ENCODE measurements around the gene ZNF30. TPM values are rescaled to one million over a fixed set of nuclear protein-coding genes. Genes with fewer than 3 reads are reported as not detected.
"Not testable (repeated sequence)": the region's sequence is repeated elsewhere in the genome, so short reads cannot be mapped to it uniquely, and the experiment has no call there.

Gene ZNF30
- polyA plus RNA-seq (ENCODE audit: insufficient read length in 4 of 4) = 1 to 10 TPM; 5.6 to 7.3 (median 7.1) TPM

GRCh38 chr19:34926685-34927375 is at the start of gene ZNF30:
TSS of gene ZNF30 (plus strand) at chr19:34926903. CDS start at chr19:34929948, 3,045 bp downstream.
- DNase-seq (ENCODE audit: low read depth in 4 of 4, low spot score in 3 of 4) = peak; percentile 67 to 85 (median 78)

GRCh38 chr19:34879563-34879962 is 47.1 kb upstream of the ZNF30 start:
- no peak for DNase-seq (ENCODE audit: low read depth in 4 of 4, low spot score in 3 of 4)

- no peak for DNase-seq (ENCODE audit: low read depth in 4 of 4, low spot score in 3 of 4)
These were observed 46.7 kb upstream of the ZNF30 start for GRCh38 chr19:34880034-34880433.

GRCh38 chr19:34881982-34882381 is 44.7 kb upstream of the ZNF30 start:
- no peak for DNase-seq (ENCODE audit: low read depth in 4 of 4, low spot score in 3 of 4)

- no peak for DNase-seq (ENCODE audit: low read depth in 4 of 4, low spot score in 3 of 4)
These were observed 38.6 kb upstream of the ZNF30 start for GRCh38 chr19:34888091-34888490.

- DNase-seq (ENCODE audit: low read depth in 4 of 4, low spot score in 3 of 4) = no peak
These were observed 26.5 kb upstream of the ZNF30 start for GRCh38 chr19:34900245-34900644.

- DNase-seq (ENCODE audit: low read depth in 4 of 4, low spot score in 3 of 4) = no peak
These were observed 21.8 kb upstream of the ZNF30 start for GRCh38 chr19:34904664-34905527.

GRCh38 chr19:34910770-34911169 is 15.9 kb upstream of the ZNF30 start:
- DNase-seq (ENCODE audit: low read depth in 4 of 4, low spot score in 3 of 4) = no peak

GRCh38 chr19:34917144-34917543 is 9.6 kb upstream of the ZNF30 start:
- DNase-seq (ENCODE audit: low read depth in 4 of 4, low spot score in 3 of 4) = not testable (repeated sequence)

GRCh38 chr19:34918190-34918589 is 8.5 kb upstream of the ZNF30 start:
- DNase-seq (ENCODE audit: low read depth in 4 of 4, low spot score in 3 of 4) = no peak

GRCh38 chr19:34920090-34920786 is 6.5 kb upstream of the ZNF30 start:
- DNase-seq (ENCODE audit: low read depth in 4 of 4, low spot score in 3 of 4) = not testable (repeated sequence)

GRCh38 chr19:34925278-34925855 is 1.3 kb upstream of the ZNF30 start:
- no peak for DNase-seq (ENCODE audit: low read depth in 4 of 4, low spot score in 3 of 4)

GRCh38 chr19:34926361-34926684 is 380 bp upstream of the ZNF30 start:
- DNase-seq (ENCODE audit: low read depth in 4 of 4, low spot score in 3 of 4) = no peak

GRCh38 chr19:34932494-34932893 is 5.8 kb downstream of the ZNF30 start:
- no peak for DNase-seq (ENCODE audit: low read depth in 4 of 4, low spot score in 3 of 4)

- no peak for DNase-seq (ENCODE audit: low read depth in 4 of 4, low spot score in 3 of 4)
These were observed 9.5 kb downstream of the ZNF30 start for GRCh38 chr19:34936184-34936583.

GRCh38 chr19:34938886-34939285 is 12.2 kb downstream of the ZNF30 start:
- DNase-seq (ENCODE audit: low read depth in 4 of 4, low spot score in 3 of 4) = no peak

- DNase-seq (ENCODE audit: low read depth in 4 of 4, low spot score in 3 of 4) = no peak
These were observed 17.3 kb downstream of the ZNF30 start for GRCh38 chr19:34943861-34944573.

- DNase-seq (ENCODE audit: low read depth in 4 of 4, low spot score in 3 of 4) = no peak
These were observed 26.4 kb downstream of the ZNF30 start for GRCh38 chr19:34953092-34953491.

- no peak for DNase-seq (ENCODE audit: low read depth in 4 of 4, low spot score in 3 of 4)
These were observed 31.4 kb downstream of the ZNF30 start for GRCh38 chr19:34957830-34958751.
